GM12875 (cell line): ENCODE measurements around the gene FECH.

Source experiments
- H3K4me3 ChIP-seq: one replicate; pipeline ENCODE4 v1.5.1; 2011; ENCODE audit warnings: low read depth, low read length, control low read depth
- CTCF ChIP-seq: IDR thresholded peaks from 2 replicates; pipeline ENCODE4 v1.5.1; 2011; ENCODE audit warnings: low read depth, mild to moderate bottlenecking, control low read depth, inconsistent platforms, low read length, moderate library complexity, borderline replicate concordance; ENCODE audit not compliant: insufficient read depth

Gene FECH

GRCh38 chr18:57589161-57589560 is 2.7 kb upstream of the FECH start:
- no peak for TF ChIP-seq CTCF

GRCh38 chr18:57587098-57587661 is 678 bp upstream of the FECH start:
- no peak for TF ChIP-seq CTCF
- no peak overlapping the region for H3K4me3 ChIP-seq

More at GRCh38 chr18:57589161-57589560, 2.7 kb upstream of the FECH start:
- no peak overlapping the region for H3K4me3 ChIP-seq

GRCh38 chr18:57585855-57586250 is 649 bp downstream of the FECH start:
- no peak for TF ChIP-seq CTCF
- peak overlapping the region; percentile 88 for H3K4me3 ChIP-seq

GRCh38 chr18:57585421-57585820 is 1.1 kb downstream of the FECH start:
- TF ChIP-seq CTCF: no peak
- H3K4me3 ChIP-seq: no peak overlapping the region

- H3K4me3 ChIP-seq: no peak overlapping the region
- TF ChIP-seq CTCF: no peak
Observed at GRCh38 chr18:57584444-57584843, 2.1 kb downstream of the FECH start.

- no peak for TF ChIP-seq CTCF
- H3K4me3 ChIP-seq: no peak overlapping the region
Observed at GRCh38 chr18:57583297-57583835, 3.1 kb downstream of the FECH start.

- H3K4me3 ChIP-seq: no peak overlapping the region
- TF ChIP-seq CTCF: no peak
Observed at GRCh38 chr18:57581301-57581934, 5.1 kb downstream of the FECH start.
